ENCODE measurements around the gene ADAMTSL3. TPM values are rescaled to one million over a fixed set of nuclear protein-coding genes. Genes with fewer than 3 reads are reported as not detected.

Gene ADAMTSL3
- total RNA-seq, 1 experiment from 2014 or later: 0.05 TPM

- RAD21 ChIA-PET (ENCODE audit: low non-redundant PET in 1 of 2, low total read pairs in 2 of 2, uncharacterized antibody in 2 of 2, unreplicated experiment in 2 of 2): no interaction called here
Measured at GRCh38 chr15:83710452-83710851, 56.5 kb downstream of the ADAMTSL3 start.

DNA sequence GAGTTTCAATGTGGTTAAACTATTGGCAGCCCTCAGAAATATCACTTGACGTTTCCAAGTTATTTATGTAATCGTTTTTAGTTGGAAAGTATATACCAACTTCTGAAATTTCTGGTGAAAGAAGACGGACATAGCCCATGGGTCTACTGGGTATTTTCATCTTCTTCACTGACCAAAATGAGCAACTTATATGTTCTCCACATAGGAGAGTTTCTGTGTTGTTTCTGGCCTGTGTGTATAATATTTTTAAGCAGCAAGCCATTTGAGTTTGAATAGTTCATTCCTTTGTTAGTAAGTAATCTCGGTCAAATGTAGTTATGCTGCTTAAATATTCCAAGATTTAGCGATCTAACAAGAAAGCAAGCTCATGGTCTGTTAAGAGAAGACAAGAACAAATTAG, 57.3 kb downstream of the ADAMTSL3 start:
- Histone ChIP-seq H3K4me1 (ENCODE audit: control insufficient read depth in 1 of 2, insufficient read depth in 2 of 2, low read length in 2 of 2) (no peaks in the 10 kb centered on the region), H3K9ac (ENCODE audit: low read length) (no peak overlapping the region), H4K20me1 (ENCODE audit: insufficient read depth) (no peaks in the 10 kb centered on the region), H3K27ac (ENCODE audit: low read depth, low read length) (no peak overlapping the region), H3K79me2 (ENCODE audit: insufficient read depth, low read length) (no peaks in the 10 kb centered on the region), H3K4me2 (ENCODE audit: low read length) (no peak overlapping the region), H3K4me3 (replicated peaks in 1 of 2; ENCODE audit: low read depth in 1 of 2, low read length in 2 of 2) (no peak overlapping the region), H3K9me2 (ENCODE audit: insufficient read depth) (no peaks in the 10 kb centered on the region), H3K9me3 (ENCODE audit: control insufficient read depth in 1 of 2, insufficient read depth in 1 of 2, low read depth in 1 of 2, low read length in 2 of 2) (no peaks in the 10 kb centered on the region), H2AFZ (ENCODE audit: low read depth, low read length, poor library complexity, severe bottlenecking) (no peak overlapping the region), H3K27me3 (ENCODE audit: insufficient read depth, low read length) (no peaks in the 10 kb centered on the region; the same call in 1 of the 2 replicates), H3K36me3 (ENCODE audit: control insufficient read depth in 1 of 2, insufficient read depth in 2 of 2, low read length in 2 of 2) (no peaks in the 10 kb centered on the region)
- ChIA-PET CTCF (no interaction called here), RAD21 (ENCODE audit: low non-redundant PET in 1 of 2, low total read pairs in 2 of 2, uncharacterized antibody in 2 of 2, unreplicated experiment in 2 of 2) (no interaction called here), POLR2A (no interaction called here)
- DNase-seq (ENCODE audit: low read depth, low spot score) (no peak), ATAC-seq (no peak)
- intact Hi-C loops (cut with micrococcal nuclease): no loop called here
- BruUV-seq (replicated peaks): no TSS peak
- no peak for TF ChIP-seq TCF7L2 (IDR thresholded peaks at IDR 0.05; ENCODE audit: borderline replicate concordance, extremely low read depth, insufficient read depth, insufficient read length)
- TF ChIP-seq, protein P1, sequence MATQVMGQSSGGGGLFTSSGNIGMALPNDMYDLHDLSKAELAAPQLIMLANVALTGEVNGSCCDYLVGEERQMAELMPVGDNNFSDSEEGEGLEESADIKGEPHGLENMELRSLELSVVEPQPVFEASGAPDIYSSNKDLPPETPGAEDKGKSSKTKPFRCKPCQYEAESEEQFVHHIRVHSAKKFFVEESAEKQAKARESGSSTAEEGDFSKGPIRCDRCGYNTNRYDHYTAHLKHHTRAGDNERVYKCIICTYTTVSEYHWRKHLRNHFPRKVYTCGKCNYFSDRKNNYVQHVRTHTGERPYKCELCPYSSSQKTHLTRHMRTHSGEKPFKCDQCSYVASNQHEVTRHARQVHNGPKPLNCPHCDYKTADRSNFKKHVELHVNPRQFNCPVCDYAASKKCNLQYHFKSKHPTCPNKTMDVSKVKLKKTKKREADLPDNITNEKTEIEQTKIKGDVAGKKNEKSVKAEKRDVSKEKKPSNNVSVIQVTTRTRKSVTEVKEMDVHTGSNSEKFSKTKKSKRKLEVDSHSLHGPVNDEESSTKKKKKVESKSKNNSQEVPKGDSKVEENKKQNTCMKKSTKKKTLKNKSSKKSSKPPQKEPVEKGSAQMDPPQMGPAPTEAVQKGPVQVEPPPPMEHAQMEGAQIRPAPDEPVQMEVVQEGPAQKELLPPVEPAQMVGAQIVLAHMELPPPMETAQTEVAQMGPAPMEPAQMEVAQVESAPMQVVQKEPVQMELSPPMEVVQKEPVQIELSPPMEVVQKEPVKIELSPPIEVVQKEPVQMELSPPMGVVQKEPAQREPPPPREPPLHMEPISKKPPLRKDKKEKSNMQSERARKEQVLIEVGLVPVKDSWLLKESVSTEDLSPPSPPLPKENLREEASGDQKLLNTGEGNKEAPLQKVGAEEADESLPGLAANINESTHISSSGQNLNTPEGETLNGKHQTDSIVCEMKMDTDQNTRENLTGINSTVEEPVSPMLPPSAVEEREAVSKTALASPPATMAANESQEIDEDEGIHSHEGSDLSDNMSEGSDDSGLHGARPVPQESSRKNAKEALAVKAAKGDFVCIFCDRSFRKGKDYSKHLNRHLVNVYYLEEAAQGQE (IDR thresholded peaks at IDR 0.05; ENCODE audit: low read depth): no peak
- TF ChIP-seq CEBPB (IDR thresholded peaks at IDR 0.05; ENCODE audit: low read depth): no peak
- no peak for TF ChIP-seq ELF1 (IDR thresholded peaks at IDR 0.05; ENCODE audit: borderline replicate concordance, low read depth)
- TF ChIP-seq EZH2 (IDR thresholded peaks at IDR 0.05): no peak
- no peak for TF ChIP-seq SIN3A (IDR thresholded peaks at IDR 0.05; ENCODE audit: low read depth)
- TF ChIP-seq SP1 (IDR thresholded peaks at IDR 0.05; ENCODE audit: low read depth): no peak
- no peak for TF ChIP-seq POLR2AphosphoS5 (IDR thresholded peaks at IDR 0.05; ENCODE audit: low read depth, low read length)
- no peak for TF ChIP-seq EZH2phosphoT487 (IDR thresholded peaks at IDR 0.05; ENCODE audit: borderline replicate concordance)
- TF ChIP-seq CTCF (IDR thresholded peaks at IDR 0.05 in 2 of 3, conservative IDR thresholded peaks at IDR 0.05 in 1 of 3; ENCODE audit: borderline replicate concordance in 1 of 3, insufficient read depth in 1 of 3, low read depth in 2 of 3, low read length in 2 of 3): no peak
- TF ChIP-seq SRF (IDR thresholded peaks at IDR 0.05; ENCODE audit: low read depth): no peak
- TF ChIP-seq, protein P2, sequence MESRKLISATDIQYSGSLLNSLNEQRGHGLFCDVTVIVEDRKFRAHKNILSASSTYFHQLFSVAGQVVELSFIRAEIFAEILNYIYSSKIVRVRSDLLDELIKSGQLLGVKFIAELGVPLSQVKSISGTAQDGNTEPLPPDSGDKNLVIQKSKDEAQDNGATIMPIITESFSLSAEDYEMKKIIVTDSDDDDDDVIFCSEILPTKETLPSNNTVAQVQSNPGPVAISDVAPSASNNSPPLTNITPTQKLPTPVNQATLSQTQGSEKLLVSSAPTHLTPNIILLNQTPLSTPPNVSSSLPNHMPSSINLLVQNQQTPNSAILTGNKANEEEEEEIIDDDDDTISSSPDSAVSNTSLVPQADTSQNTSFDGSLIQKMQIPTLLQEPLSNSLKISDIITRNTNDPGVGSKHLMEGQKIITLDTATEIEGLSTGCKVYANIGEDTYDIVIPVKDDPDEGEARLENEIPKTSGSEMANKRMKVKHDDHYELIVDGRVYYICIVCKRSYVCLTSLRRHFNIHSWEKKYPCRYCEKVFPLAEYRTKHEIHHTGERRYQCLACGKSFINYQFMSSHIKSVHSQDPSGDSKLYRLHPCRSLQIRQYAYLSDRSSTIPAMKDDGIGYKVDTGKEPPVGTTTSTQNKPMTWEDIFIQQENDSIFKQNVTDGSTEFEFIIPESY (IDR thresholded peaks at IDR 0.05; ENCODE audit: extremely low read depth, insufficient replicate concordance, low read length): no peak

More at GRCh38 chr15:83710452-83710851, 56.5 kb downstream of the ADAMTSL3 start:
- H3K4me3 ChIP-seq (replicated peaks in 1 of 2; ENCODE audit: low read depth in 1 of 2, low read length in 2 of 2): no peak overlapping the region
- DNase-seq (ENCODE audit: low read depth, low spot score) (no peak), ATAC-seq (no peak)
- H3K9me3 ChIP-seq (ENCODE audit: control insufficient read depth in 1 of 2, insufficient read depth in 1 of 2, low read depth in 1 of 2, low read length in 2 of 2): no peaks in the 10 kb centered on the region
- H4K20me1 ChIP-seq (ENCODE audit: insufficient read depth): no peaks in the 10 kb centered on the region
- no peaks in the 10 kb centered on the region for H3K9me2 ChIP-seq (ENCODE audit: insufficient read depth)
- H3K36me3 ChIP-seq (ENCODE audit: control insufficient read depth in 1 of 2, insufficient read depth in 2 of 2, low read length in 2 of 2): no peaks in the 10 kb centered on the region
- H3K27ac ChIP-seq (ENCODE audit: low read depth, low read length): no peak overlapping the region
- TF ChIP-seq FOSL1 (IDR thresholded peaks at IDR 0.05; ENCODE audit: low read depth) (no peak), ZFX (IDR thresholded peaks at IDR 0.05) (no peak), TCF7L2 (IDR thresholded peaks at IDR 0.05; ENCODE audit: borderline replicate concordance, extremely low read depth, insufficient read depth, insufficient read length) (no peak), POLR2AphosphoS5 (IDR thresholded peaks at IDR 0.05; ENCODE audit: low read depth, low read length) (no peak)
- no peak overlapping the region for H3K4me2 ChIP-seq (ENCODE audit: low read length)
- H3K79me2 ChIP-seq (ENCODE audit: insufficient read depth, low read length): no peaks in the 10 kb centered on the region
- no peak overlapping the region for H3K9ac ChIP-seq (ENCODE audit: low read length)
- H3K4me1 ChIP-seq (ENCODE audit: control insufficient read depth in 1 of 2, insufficient read depth in 2 of 2, low read length in 2 of 2): no peaks in the 10 kb centered on the region
- BruUV-seq (replicated peaks): no TSS peak
- intact Hi-C loops (cut with micrococcal nuclease): no loop called here
- no peak overlapping the region for H2AFZ ChIP-seq (ENCODE audit: low read depth, low read length, poor library complexity, severe bottlenecking)
- no peaks in the 10 kb centered on the region; the same call in 1 of the 2 replicates for H3K27me3 ChIP-seq (ENCODE audit: insufficient read depth, low read length)
- POLR2A ChIA-PET: no interaction called here
- CTCF ChIA-PET: no interaction called here

Data from HCT116 (cell line).